BJ (cell line): ENCODE measurements around the gene CKLF. TPM values are rescaled to one million over a fixed set of nuclear protein-coding genes. Genes with fewer than 3 reads are reported as not detected.

ENCODE experiments used
- CTCF ChIA-PET: fragments of 350-600 bp; formaldehyde crosslinking; extraction: SDS; loops from one replicate; lab custom pipeline; 2021; ENCODE audit warnings: antibody characterized with exemption, inconsistent platforms; lab: Yijun Ruan, JAX
- POLR2A ChIA-PET: fragments of 300-600 bp; sonication (Branson Sonifier 250); formaldehyde crosslinking; extraction: SDS; loops from one replicate; lab custom pipeline; 2021; ENCODE audit warnings: antibody characterized with exemption; lab: Charles Lee
- DNase-seq: peaks from one replicate; pipeline ENCODE4 v3.0.0-alpha.2; 2011; ENCODE audit warnings: low read depth
- H3K27me3 ChIP-seq: 2 replicates; pipeline ENCODE4 v1.6.0; 2011; ENCODE audit warnings: low read length; ENCODE audit not compliant: control insufficient read depth, insufficient read depth
- H3K36me3 ChIP-seq: 2 replicates; pipeline ENCODE4 v1.5.1; 2011; ENCODE audit warnings: low read length; ENCODE audit not compliant: control insufficient read depth, insufficient read depth
- H3K4me3 ChIP-seq: 2 replicates; pipeline ENCODE4 v1.5.1; 2011; ENCODE audit warnings: low read depth, mild to moderate bottlenecking, control low read depth, low read length
- polyA plus RNA-seq: library from polyadenylated mRNA; depleted of rRNA; stranded (reverse); fragments of >200 nt; gene quantifications from 2 replicates; pipeline ENCODE4 v1.2.3, GENCODE V29; 2011
- TF ChIP-seq, protein P1 (sequence below): IDR thresholded peaks from 2 replicates; pipeline ENCODE4 v1.5.1; 2011; ENCODE audit warnings: low read depth, mild to moderate bottlenecking, control low read depth, inconsistent platforms, low read length, moderate library complexity; ENCODE audit not compliant: insufficient read depth

The CKLF gene
- polyA plus RNA-seq, 1 experiment: 60.8 TPM

DNA sequence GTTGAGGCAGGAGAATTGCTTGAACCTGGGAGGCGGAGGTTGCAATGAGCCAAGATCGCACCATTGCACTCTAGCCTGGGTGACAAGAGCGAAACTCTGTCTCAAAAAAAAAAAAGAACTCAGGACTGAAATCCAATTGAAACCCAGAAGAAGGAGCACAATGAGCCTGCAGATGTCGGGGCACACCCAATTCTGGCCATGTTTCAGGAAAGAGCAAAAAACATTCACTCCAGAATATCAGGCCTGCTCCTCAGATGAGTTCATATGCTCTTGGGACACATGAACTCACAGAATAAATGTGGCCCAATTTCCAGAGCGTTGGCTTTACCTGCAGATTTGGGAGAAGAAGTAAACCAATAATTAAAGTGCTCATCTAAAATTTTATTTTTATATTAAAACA lies 23.9 kb downstream of the CKLF start:
- TF ChIP-seq, protein P1, sequence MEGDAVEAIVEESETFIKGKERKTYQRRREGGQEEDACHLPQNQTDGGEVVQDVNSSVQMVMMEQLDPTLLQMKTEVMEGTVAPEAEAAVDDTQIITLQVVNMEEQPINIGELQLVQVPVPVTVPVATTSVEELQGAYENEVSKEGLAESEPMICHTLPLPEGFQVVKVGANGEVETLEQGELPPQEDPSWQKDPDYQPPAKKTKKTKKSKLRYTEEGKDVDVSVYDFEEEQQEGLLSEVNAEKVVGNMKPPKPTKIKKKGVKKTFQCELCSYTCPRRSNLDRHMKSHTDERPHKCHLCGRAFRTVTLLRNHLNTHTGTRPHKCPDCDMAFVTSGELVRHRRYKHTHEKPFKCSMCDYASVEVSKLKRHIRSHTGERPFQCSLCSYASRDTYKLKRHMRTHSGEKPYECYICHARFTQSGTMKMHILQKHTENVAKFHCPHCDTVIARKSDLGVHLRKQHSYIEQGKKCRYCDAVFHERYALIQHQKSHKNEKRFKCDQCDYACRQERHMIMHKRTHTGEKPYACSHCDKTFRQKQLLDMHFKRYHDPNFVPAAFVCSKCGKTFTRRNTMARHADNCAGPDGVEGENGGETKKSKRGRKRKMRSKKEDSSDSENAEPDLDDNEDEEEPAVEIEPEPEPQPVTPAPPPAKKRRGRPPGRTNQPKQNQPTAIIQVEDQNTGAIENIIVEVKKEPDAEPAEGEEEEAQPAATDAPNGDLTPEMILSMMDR: no peak
- Histone ChIP-seq H3K27me3 (peaks cover 13% of the 10 kb centered on the region), H3K4me3 (no peak overlapping the region), H3K36me3 (no peaks in the 10 kb centered on the region; the same call in 1 of the 2 replicates)
- no peak for DNase-seq
- POLR2A ChIA-PET: no interaction called here
- CTCF ChIA-PET: no interaction called here

DNA sequence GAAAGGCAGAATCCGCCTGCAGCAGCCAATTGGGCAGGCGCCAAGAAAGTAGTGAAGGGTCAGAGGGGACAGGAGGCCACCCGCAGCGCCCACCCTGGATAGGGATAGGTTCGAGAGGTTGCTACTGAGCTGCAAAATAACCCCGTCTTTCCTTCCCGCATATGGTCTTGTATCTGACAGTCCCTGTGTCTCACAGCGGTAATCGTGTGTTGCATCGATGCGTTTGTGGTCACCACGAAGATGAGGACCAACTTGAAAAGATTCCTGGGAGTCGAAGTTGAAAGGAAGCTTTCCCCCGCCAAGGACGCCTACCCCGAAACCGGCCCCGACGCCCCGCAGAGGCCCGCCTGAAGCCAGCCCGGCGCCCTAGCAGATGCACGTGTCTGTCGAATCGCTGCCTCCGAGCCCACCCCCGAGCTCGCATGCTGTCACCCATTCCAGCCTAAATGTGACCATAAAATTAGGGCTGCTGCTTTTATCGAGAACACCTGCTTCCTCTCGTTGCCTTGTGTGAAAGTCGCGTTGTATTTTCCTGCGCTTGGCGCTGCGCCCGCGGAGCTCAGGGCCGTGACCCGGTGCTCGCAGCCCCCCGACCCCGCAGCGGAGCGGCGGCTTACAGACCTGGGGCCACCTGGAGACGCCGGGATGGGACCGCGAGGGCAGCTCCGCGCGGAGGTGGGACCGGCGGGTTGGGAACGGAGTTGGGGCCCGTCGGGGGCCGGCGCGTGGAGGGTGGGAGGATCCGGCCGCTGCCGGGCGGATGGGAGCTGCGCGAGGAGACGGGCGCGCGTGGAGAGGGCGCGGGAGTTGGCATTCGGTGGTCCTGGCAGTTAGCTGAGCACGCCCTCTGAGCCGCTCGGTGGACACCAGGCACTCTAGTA lies 26.5 kb downstream of the CKLF start, which contains the start of gene CMTM2:
CMTM2 (plus strand) TSS at position 813 of the 881 bp plus-strand sequence. CDS start 145 bp downstream, outside the sequence.
- ChIA-PET CTCF (interaction anchor here (0.7 to 2.4 kb wide), 6 partner anchors 10 to 172 kb away, joined by 3 to 7 read pairs (median 3); no protein-coding TSS in a partner anchor), POLR2A (no interaction called here)
- no peak within 1 kb of the TSS for H3K4me3 ChIP-seq
- H3K36me3 ChIP-seq: no peaks in the 10 kb centered on the region
- no peak for DNase-seq
- H3K27me3 ChIP-seq: peaks cover 13% of the 10 kb centered on the region
- TF ChIP-seq, protein P1: no peak

DNA sequence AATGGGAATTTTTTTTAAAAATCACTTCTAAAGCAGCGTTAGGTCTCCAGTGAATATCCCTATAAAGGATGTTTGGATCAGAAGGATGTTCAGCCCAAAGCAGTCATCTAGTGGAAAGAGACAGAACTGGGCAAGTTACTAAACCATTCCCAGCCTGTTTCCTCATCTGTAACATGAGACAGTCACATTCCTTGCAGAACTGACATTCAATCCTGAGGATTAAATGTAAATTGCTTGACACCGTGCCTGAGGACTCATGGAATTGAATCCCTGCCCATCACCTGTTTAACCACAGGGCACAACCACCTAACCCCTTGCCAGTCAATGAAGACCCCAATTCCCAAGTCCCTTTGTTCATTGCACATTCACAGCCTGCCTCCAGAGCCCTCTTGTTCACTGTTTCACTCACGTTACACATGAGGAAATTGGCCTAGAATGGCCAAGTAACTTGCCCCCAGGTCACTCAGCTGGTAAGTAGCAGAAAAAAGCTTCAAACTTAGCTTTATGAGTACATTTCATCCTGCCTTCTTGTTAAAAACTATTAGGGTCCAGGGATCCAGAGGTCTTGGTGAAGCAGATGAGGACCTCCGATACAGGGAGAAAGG lies 28.3 kb downstream of the CKLF start:
- no peaks in the 10 kb centered on the region for H3K36me3 ChIP-seq
- TF ChIP-seq, protein P1: peak; percentile 52
- DNase-seq: no peak
- ChIA-PET CTCF (interaction anchor here (0.6 to 2.4 kb wide), 7 partner anchors 9 to 287 kb away, joined by 3 to 7 read pairs (median 4); partner anchors contain the start of gene NAE1), POLR2A (no interaction called here)
- H3K4me3 ChIP-seq: no peak overlapping the region
- peaks cover 13% of the 10 kb centered on the region for H3K27me3 ChIP-seq

DNA sequence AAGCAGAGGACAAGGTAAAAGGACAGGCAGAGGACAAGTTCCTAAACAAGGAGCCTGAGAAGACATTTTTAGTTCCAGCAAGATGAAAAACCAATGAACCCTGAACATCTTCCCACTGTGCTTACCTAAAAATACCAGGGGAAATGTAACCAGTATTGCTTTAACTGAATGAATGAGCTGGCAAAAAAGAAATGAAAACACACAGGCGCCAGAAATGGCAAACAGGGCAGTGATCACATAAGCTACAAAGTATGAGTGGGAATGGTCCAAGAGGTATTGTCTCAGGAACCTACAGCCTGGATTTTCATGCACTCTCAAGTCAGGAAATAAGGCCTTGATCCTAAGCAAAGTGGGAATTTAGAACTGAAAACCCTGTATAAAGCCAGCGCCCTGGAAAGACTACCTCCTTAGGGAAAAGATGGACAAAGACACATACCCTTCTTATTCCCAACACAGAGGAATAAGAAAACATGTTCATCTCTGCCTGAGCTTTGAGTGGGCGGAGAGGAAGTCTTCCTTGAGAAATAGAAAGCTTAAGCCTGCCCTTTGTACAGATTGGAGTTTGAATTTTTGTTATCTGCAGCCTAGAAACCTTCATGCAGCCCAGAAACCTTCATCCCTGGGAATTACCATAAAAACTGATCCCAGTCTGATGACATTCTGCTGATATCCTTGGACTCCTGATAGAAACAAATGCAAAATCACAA lies 29.0 kb downstream of the CKLF start:
- no peak for DNase-seq
- ChIA-PET POLR2A (no interaction called here), CTCF (interaction anchor here (0.6 to 1.7 kb wide), 6 partner anchors 12 to 287 kb away, joined by 3 to 5 read pairs (median 4); partner anchors contain the start of gene NAE1)
- H3K4me3 ChIP-seq: no peak overlapping the region
- no peaks in the 10 kb centered on the region for H3K36me3 ChIP-seq
- peaks cover 13% of the 10 kb centered on the region for H3K27me3 ChIP-seq
- TF ChIP-seq, protein P1: no peak
